GM12878 (cell line): ENCODE measurements around the gene TM4SF18. TPM values are rescaled to one million over a fixed set of nuclear protein-coding genes. Genes with fewer than 3 reads are reported as not detected.

Experiments
- ATAC-seq: fragments of 200-7000 bp; cut with Tn5 transposase; 3 replicates; pipeline ENCODE4 v1.9.1; 2020; ENCODE audit warnings: mild to moderate bottlenecking, moderate library complexity
- BruUV-seq: library from RNA; stranded (reverse); fragments of 400-500 nt; replicated peaks from 2 replicates; lab custom pipeline; 2021; lab: Mats Ljungman, UMichigan
- CTCF ChIA-PET: fragments of 300-600 bp; sonication (Branson Sonifier 250); formaldehyde crosslinking; extraction: SDS; loops from one replicate; lab custom pipeline; 2021; ENCODE audit warnings: inconsistent platforms; lab: Yijun Ruan, JAX
- POLR2A ChIA-PET: fragments of 350-600 bp; formaldehyde crosslinking; extraction: SDS; loops from one replicate; lab custom pipeline; 2021; ENCODE audit warnings: inconsistent platforms; lab: Charles Lee
- RAD21 ChIA-PET: fragments of 300-600 bp; sonication (Branson Sonifier 250); formaldehyde crosslinking; loops from one replicate; lab custom pipeline; 2023; ENCODE audit warnings: antibody characterized with exemption; ENCODE audit not compliant: unreplicated experiment; lab: Charles Lee
- SMC1A ChIA-PET: fragments of 300-600 bp; sonication (Branson Sonifier 250); formaldehyde crosslinking; loops from one replicate; lab custom pipeline; 2023; ENCODE audit not compliant: unreplicated experiment, uncharacterized antibody; lab: Charles Lee
- DNase-seq: peaks from one replicate; pipeline ENCODE4 v3.0.0-alpha.2; 2011; ENCODE audit warnings: low read depth, low spot score
- FAIRE-seq: peaks from 3 replicates; lab custom pipeline; 2011; peaks lifted over from hg19 to GRCh38; lab: Jason Lieb, UNC
- H2AFZ ChIP-seq: 2 replicates; pipeline ENCODE4 v1.6.0; 2011; ENCODE audit warnings: low read depth, low read length, control low read depth; ENCODE audit not compliant: control insufficient read depth
- H3K27ac ChIP-seq: 2 replicates; pipeline ENCODE4 v1.5.1; 2011; ENCODE audit warnings: control low read depth; ENCODE audit not compliant: control insufficient read depth, insufficient read depth
- H3K27me3 ChIP-seq, 2 experiments: replicated peaks in 1 of 2; 2 replicates each; pipeline versions ENCODE4 v1.6.0 to v1.6.1; 2011; ENCODE audit warnings: low read length in 1 of 2; ENCODE audit not compliant: control insufficient read depth in 2 of 2, insufficient read depth in 2 of 2
- H3K36me3 ChIP-seq, 2 experiments: 2 replicates each; pipeline ENCODE4 v1.5.1; 2011; ENCODE audit warnings: low read length in 1 of 2; ENCODE audit not compliant: control insufficient read depth in 2 of 2, insufficient read depth in 2 of 2
- H3K4me1 ChIP-seq: 2 replicates; pipeline ENCODE4 v1.6.1; 2011; ENCODE audit warnings: mild to moderate bottlenecking, low read length, moderate library complexity, mixed read lengths; ENCODE audit not compliant: control insufficient read depth, insufficient read depth
- H3K4me2 ChIP-seq: 2 replicates; pipeline ENCODE4 v1.6.0; 2011; ENCODE audit warnings: control low read depth; ENCODE audit not compliant: control insufficient read depth, insufficient read depth
- H3K4me3 ChIP-seq: fragments of 200-600 bp; sonication (generic); 2 replicates; pipeline ENCODE4 v1.5.1; 2016
- H3K79me2 ChIP-seq: 2 replicates; pipeline ENCODE4 v1.6.0; 2011; ENCODE audit warnings: low read length; ENCODE audit not compliant: control insufficient read depth, insufficient read depth
- H3K9ac ChIP-seq: 2 replicates; pipeline ENCODE4 v1.8.0; 2011; ENCODE audit warnings: low read length, control low read depth, mixed read lengths; ENCODE audit not compliant: control insufficient read depth, insufficient read depth
- H3K9me3 ChIP-seq: replicated peaks from 3 replicates; pipeline ENCODE4 v1.5.1; 2011; ENCODE audit warnings: mild to moderate bottlenecking, low read length; ENCODE audit not compliant: control insufficient read depth, insufficient read depth
- H4K20me1 ChIP-seq: 2 replicates; pipeline ENCODE4 v1.6.0; 2011; ENCODE audit not compliant: control insufficient read depth, insufficient read depth
- CBFB ChIP-seq: IDR thresholded peaks from 2 replicates; pipeline ENCODE4 v1.6.1; 2016; ENCODE audit warnings: antibody characterized with exemption, low read depth
- CREB1 ChIP-seq: IDR thresholded peaks from 2 replicates; pipeline ENCODE4 v1.6.1; 2012; ENCODE audit warnings: low read depth, mild to moderate bottlenecking, inconsistent platforms
- MTA2 ChIP-seq: fragments of 450-650 bp; IDR thresholded peaks from 2 replicates; pipeline ENCODE4 v1.6.1; 2016; ENCODE audit warnings: low read depth, mild to moderate bottlenecking, moderate library complexity
- NR2C1 ChIP-seq: fragments of 450-650 bp; IDR thresholded peaks from 2 replicates; pipeline ENCODE4 v1.6.1; 2017; ENCODE audit warnings: antibody characterized with exemption, mild to moderate bottlenecking, moderate library complexity
- RAD51 ChIP-seq: fragments of 450-650 bp; IDR thresholded peaks from 2 replicates; pipeline ENCODE4 v1.6.1; 2016; ENCODE audit warnings: moderate library complexity, mild to moderate bottlenecking, inconsistent platforms
- USF2 ChIP-seq: IDR thresholded peaks from 2 replicates; pipeline ENCODE4 v1.6.1; 2011; ENCODE audit warnings: low read depth, low read length, improper control_type of control experiment, borderline replicate concordance
- WGBS: methylation state at CpG from one replicate; pipeline ENCODE4 v1.1.6; 2016; ENCODE audit warnings: low lambda C conversion rate; ENCODE audit not compliant: insufficient replicate concordance, insufficient coverage; ENCODE audit errors: missing lambda C conversion rate; 5-methylcytosine and 5-hydroxymethylcytosine counted together
- in situ Hi-C: fragments of 300-500 bp; cut with MboI; formaldehyde crosslinking; loops from 9 replicates; pipeline ENCODE4 v1.14.3; 2018; ENCODE audit warnings: mixed read lengths
- intact Hi-C: fragments of 100-400 bp; cut with micrococcal nuclease; formaldehyde crosslinking; loops from one replicate; pipeline ENCODE4 v1.14.2; 2022; ENCODE audit not compliant: unreplicated experiment
- polyA plus RNA-seq, 11 experiments: library from polyadenylated mRNA; depleted of rRNA in 4 of 11; unstranded in 6 of 11; stranded (reverse) in 5 of 11; fragments of >200 nt; fragmentation: Nextera tagmentation in 4 of 11; fragmentation: Illumina TruSeq in 1 of 11; extraction: Ambion mirVana in 4 of 11; extraction: Trizol in 1 of 11; gene quantifications; 1 replicate in 1 of 11; 2 replicates in 10 of 11; pipeline versions ENCODE4 v1.2.1 to v1.2.3, GENCODE V29; 2011 to 2016; ENCODE audit warnings: inconsistent platforms in 2 of 11, missing spikeins in 2 of 11, low read depth in 1 of 11
- total RNA-seq, 4 experiments: library from RNA; depleted of rRNA in 3 of 4; stranded (reverse); fragments of >200 nt in 3 of 4; fragmentation: Illumina TruSeq in 1 of 4; extraction: Trizol in 1 of 4; gene quantifications; 2 replicates each; pipeline versions ENCODE4 v1.2.1 to v1.2.3, GENCODE V29; 2013 to 2021
- TF ChIP-seq, protein P1 (sequence below): fragments of 450-650 bp; IDR thresholded peaks from 2 replicates; pipeline ENCODE4 v1.6.1; 2018; ENCODE audit warnings: borderline replicate concordance, mild to moderate bottlenecking; ENCODE audit not compliant: partially characterized antibody

The TM4SF18 gene
- total and polyA plus RNA-seq, 10 of the 15 experiments (the other 5 are each of a cell fraction or from before 2014, with no cell fraction given) = 0.01 TPM; not detected in 9

GRCh38 chr3:149332771-149333170 is 665 bp downstream of the TM4SF18 start (continued):
- TF ChIP-seq, protein P1, sequence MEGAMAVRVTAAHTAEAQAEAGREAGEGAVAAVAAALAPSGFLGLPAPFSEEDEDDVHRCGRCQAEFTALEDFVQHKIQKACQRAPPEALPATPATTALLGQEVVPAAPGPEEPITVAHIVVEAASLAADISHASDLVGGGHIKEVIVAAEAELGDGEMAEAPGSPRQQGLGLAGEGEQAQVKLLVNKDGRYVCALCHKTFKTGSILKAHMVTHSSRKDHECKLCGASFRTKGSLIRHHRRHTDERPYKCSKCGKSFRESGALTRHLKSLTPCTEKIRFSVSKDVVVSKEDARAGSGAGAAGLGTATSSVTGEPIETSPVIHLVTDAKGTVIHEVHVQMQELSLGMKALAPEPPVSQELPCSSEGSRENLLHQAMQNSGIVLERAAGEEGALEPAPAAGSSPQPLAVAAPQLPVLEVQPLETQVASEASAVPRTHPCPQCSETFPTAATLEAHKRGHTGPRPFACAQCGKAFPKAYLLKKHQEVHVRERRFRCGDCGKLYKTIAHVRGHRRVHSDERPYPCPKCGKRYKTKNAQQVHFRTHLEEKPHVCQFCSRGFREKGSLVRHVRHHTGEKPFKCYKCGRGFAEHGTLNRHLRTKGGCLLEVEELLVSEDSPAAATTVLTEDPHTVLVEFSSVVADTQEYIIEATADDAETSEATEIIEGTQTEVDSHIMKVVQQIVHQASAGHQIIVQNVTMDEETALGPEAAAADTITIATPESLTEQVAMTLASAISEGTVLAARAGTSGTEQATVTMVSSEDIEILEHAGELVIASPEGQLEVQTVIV = no peak
- TF ChIP-seq USF2 (no peak), NR2C1 (no peak), RAD51 (no peak), MTA2 (no peak)

DNA sequence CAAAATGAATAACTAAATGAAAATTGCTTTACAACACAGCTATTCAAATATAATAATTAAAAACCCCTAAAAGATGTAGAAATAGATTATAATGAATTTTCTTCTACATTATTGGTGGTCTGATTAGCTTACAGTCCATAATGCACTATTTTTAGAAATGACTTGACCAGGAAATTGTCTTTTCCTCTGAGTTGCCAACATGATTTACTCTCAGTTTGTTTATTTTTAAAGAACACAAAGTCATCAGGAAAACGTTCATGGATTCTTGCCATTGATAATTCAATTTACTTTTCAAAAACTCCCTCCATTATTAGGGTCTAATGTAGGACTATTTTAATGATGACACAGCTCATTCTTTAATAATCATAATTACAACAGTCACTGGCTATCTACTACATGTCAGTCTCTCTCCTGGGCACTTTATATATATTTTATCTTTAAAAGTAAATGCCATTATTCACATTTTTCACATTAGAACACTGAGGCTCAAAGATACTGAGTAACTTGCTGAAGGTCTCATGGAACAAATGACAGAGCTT is 1.1 kb downstream of the TM4SF18 start:
- H3K36me3 ChIP-seq = no peaks in the 10 kb centered on the region
- no peak overlapping the region for H3K4me2 ChIP-seq
- no peaks in the 10 kb centered on the region for H4K20me1 ChIP-seq
- SMC1A ChIA-PET = interaction anchor here (0.6 to 0.9 kb wide), 2 partner anchors 10 to 24 kb away, joined by 3 to 5 read pairs; no protein-coding TSS in a partner anchor
- POLR2A ChIA-PET = no interaction called here
- WGBS = 0% methylated on average over 1 of the region's 1 CpG
- DNase-seq (no peak), FAIRE-seq (no peak), ATAC-seq (no peak)
- no peaks in the 10 kb centered on the region for H3K4me1 ChIP-seq
- intact Hi-C loops (loop anchor here (5.0 kb wide), 1 partner anchor 375 kb away; no protein-coding TSS in a partner anchor), in situ Hi-C loops (no loop called here)
- H3K27ac ChIP-seq = no peak overlapping the region
- BruUV-seq = no TSS peak
- no peak overlapping the region for H3K4me3 ChIP-seq
- H3K9ac ChIP-seq = no peak overlapping the region
- H3K9me3 ChIP-seq = no peaks in the 10 kb centered on the region
- no peak for TF ChIP-seq CREB1
- no peak for TF ChIP-seq CBFB
- H3K79me2 ChIP-seq = no peaks in the 10 kb centered on the region
- H2AFZ ChIP-seq = no peak overlapping the region
- CTCF ChIA-PET = interaction anchor here (0.8 to 1.6 kb wide), 5 partner anchors 12 to 157 kb away, joined by 3 to 4 read pairs (median 4); no protein-coding TSS in a partner anchor
- RAD21 ChIA-PET = interaction anchor here (1.0 kb wide), 1 partner anchor 12 kb away, joined by 3 read pairs; no protein-coding TSS in a partner anchor
- H3K27me3 ChIP-seq = no peaks in the 10 kb centered on the region; a peak in 3 of 4 replicates
